GM18507 (cell line): ENCODE data around the gene B3GAT1.

Experiments
- DNase-seq: peaks from one replicate; pipeline ENCODE4 v3.0.0; 2011; ENCODE audit warnings: low read depth; ENCODE audit not compliant: insufficient read length; ENCODE audit errors: extremely low spot score
- FAIRE-seq: peaks from 2 replicates; lab custom pipeline; 2011; peaks lifted over from hg19 to GRCh38; lab: Jason Lieb, UNC

Gene B3GAT1

GRCh38 chr11:134413826-134414731, 2.0 kb upstream of the B3GAT1 start:
- no peak for DNase-seq
- FAIRE-seq, result no peak

- no peak for FAIRE-seq
Measured at GRCh38 chr11:134413043-134413825, 1.2 kb upstream of the B3GAT1 start.

GRCh38 chr11:134410766-134411165, 1.3 kb downstream of the B3GAT1 start:
- no peak for FAIRE-seq
- no peak for DNase-seq

More at GRCh38 chr11:134413043-134413825, 1.2 kb upstream of the B3GAT1 start:
- no peak for DNase-seq

- FAIRE-seq, result no peak
- no peak for DNase-seq
Measured at GRCh38 chr11:134409552-134410429, 2.3 kb downstream of the B3GAT1 start.

- DNase-seq (no peak), FAIRE-seq (no peak)
Measured at GRCh38 chr11:134407923-134408322, 4.1 kb downstream of the B3GAT1 start.

GRCh38 chr11:134407321-134407828, 4.7 kb downstream of the B3GAT1 start:
- DNase-seq (no peak), FAIRE-seq (no peak)

- FAIRE-seq, result no peak
- no peak for DNase-seq
Measured at GRCh38 chr11:134406264-134407185, 5.5 kb downstream of the B3GAT1 start.

GRCh38 chr11:134405841-134406240, 6.2 kb downstream of the B3GAT1 start:
- DNase-seq (no peak), FAIRE-seq (no peak)

GRCh38 chr11:134405436-134405835, 6.6 kb downstream of the B3GAT1 start:
- DNase-seq (no peak), FAIRE-seq (no peak)

GRCh38 chr11:134404575-134405341, 7.3 kb downstream of the B3GAT1 start:
- FAIRE-seq (no peak), DNase-seq (no peak)

GRCh38 chr11:134402910-134403309, 9.1 kb downstream of the B3GAT1 start:
- FAIRE-seq (no peak), DNase-seq (no peak)

- no peak for DNase-seq
- no peak for FAIRE-seq
Measured at GRCh38 chr11:134401825-134402809, 9.9 kb downstream of the B3GAT1 start.

GRCh38 chr11:134399996-134400395, 12.0 kb downstream of the B3GAT1 start:
- FAIRE-seq (no peak), DNase-seq (no peak)

- no peak for FAIRE-seq
- no peak for DNase-seq
Measured at GRCh38 chr11:134399293-134399654, 12.8 kb downstream of the B3GAT1 start.

GRCh38 chr11:134398644-134399292, 13.3 kb downstream of the B3GAT1 start:
- FAIRE-seq, result no peak
- DNase-seq, result no peak

GRCh38 chr11:134398079-134398444, 14.0 kb downstream of the B3GAT1 start:
- DNase-seq, result no peak
- FAIRE-seq, result no peak
